CD14-positive monocyte (primary cell): ENCODE data around the gene HS3ST2. TPM values are rescaled to one million over a fixed set of nuclear protein-coding genes. Genes with fewer than 3 reads are reported as not detected.
"Not testable (repeated sequence)": the region's sequence is repeated elsewhere in the genome, so short reads cannot be mapped to it uniquely, and the experiment has no call there.

ENCODE experiments used
- DNase-seq, 3 donors: peaks; one replicate each; pipeline ENCODE4 v3.0.0-alpha.2; 2011 to 2022
- H2AFZ ChIP-seq: 2 replicates; pipeline ENCODE4 v1.6.0; 2012; ENCODE audit warnings: mild to moderate bottlenecking, low read depth, low read length, inconsistent platforms; ENCODE audit not compliant: insufficient read depth, poor library complexity, severe bottlenecking
- H3K27ac ChIP-seq, 2 donors: 1 replicate in 1 of 2; 2 replicates in 1 of 2; pipeline ENCODE4 v1.5.1; 2012 to 2013; ENCODE audit warnings: low read length in 2 of 2, control low read depth in 1 of 2, inconsistent platforms in 1 of 2, low read depth in 1 of 2, mild to moderate bottlenecking in 1 of 2
- H3K27me3 ChIP-seq, 2 donors: one replicate each; pipeline versions ENCODE4 v1.6.0 to v1.6.1; 2011 to 2013; ENCODE audit warnings: low read length in 2 of 2; ENCODE audit not compliant: control insufficient read depth in 2 of 2, insufficient read depth in 2 of 2
- H3K36me3 ChIP-seq, 2 donors: replicated peaks in 1 of 2; 1 replicate in 1 of 2; 2 replicates in 1 of 2; pipeline versions ENCODE4 v1.5.1 to v1.6.1; 2012 to 2013; ENCODE audit warnings: low read length in 2 of 2, control low read depth in 1 of 2, inconsistent platforms in 1 of 2, mild to moderate bottlenecking in 1 of 2; ENCODE audit not compliant: insufficient read depth in 2 of 2, control insufficient read depth in 1 of 2
- H3K4me1 ChIP-seq, 2 donors: 1 replicate in 1 of 2; 2 replicates in 1 of 2; pipeline versions ENCODE4 v1.5.1 to v1.6.1; 2012 to 2013; ENCODE audit warnings: low read length in 2 of 2, control low read depth in 1 of 2, inconsistent platforms in 1 of 2, mild to moderate bottlenecking in 1 of 2, moderate library complexity in 1 of 2; ENCODE audit not compliant: insufficient read depth in 2 of 2, control insufficient read depth in 1 of 2
- H3K4me2 ChIP-seq: replicated peaks from 2 replicates; pipeline ENCODE3; 2012; ENCODE audit warnings: low read length, moderate library complexity, mild to moderate bottlenecking; ENCODE audit not compliant: poor library complexity, severe bottlenecking; ENCODE audit errors: extremely low read depth
- H3K4me3 ChIP-seq, 3 experiments: fragments of 200-600 bp in 1 of 3; sonication (generic) in 1 of 3; replicated peaks in 1 of 3; 1 replicate in 2 of 3; 2 replicates in 1 of 3; pipeline ENCODE4 v1.5.1; 2011 to 2013; ENCODE audit warnings: low read length in 3 of 3, mild to moderate bottlenecking in 3 of 3, control low read depth in 2 of 3, low read depth in 2 of 3, inconsistent platforms in 1 of 3, moderate library complexity in 1 of 3
- H3K79me2 ChIP-seq: 2 replicates; pipeline ENCODE4 v1.6.0; 2012; ENCODE audit warnings: mild to moderate bottlenecking, control low read depth, inconsistent platforms, low read length, moderate library complexity; ENCODE audit not compliant: insufficient read depth
- H3K9ac ChIP-seq: 2 replicates; pipeline ENCODE4 v1.6.0; 2017; ENCODE audit warnings: low read length, mild to moderate bottlenecking; ENCODE audit not compliant: insufficient read depth, poor library complexity, severe bottlenecking
- H3K9me3 ChIP-seq, 2 donors: replicated peaks in 1 of 2; 1 replicate in 1 of 2; 2 replicates in 1 of 2; pipeline versions ENCODE4 v1.5.1 to v1.6.1; 2012 to 2013; ENCODE audit warnings: low read length in 2 of 2, control low read depth in 1 of 2; ENCODE audit not compliant: control insufficient read depth in 1 of 2, insufficient read depth in 1 of 2
- H4K20me1 ChIP-seq: 2 replicates; pipeline ENCODE4 v1.6.0; 2012; ENCODE audit warnings: mild to moderate bottlenecking, low read length, control low read depth, moderate library complexity; ENCODE audit not compliant: insufficient read depth
- H3K27ac Mint-ChIP-seq, 7 donors: one replicate each; pipeline ENCODE4 v1.8.0; 2020; ENCODE audit warnings: mild to moderate bottlenecking in 7 of 7, mixed read lengths in 7 of 7, moderate library complexity in 6 of 7, inconsistent platforms in 2 of 7
- H3K27me3 Mint-ChIP-seq, 3 donors: one replicate each; pipeline ENCODE4 v1.8.0; 2021 to 2022; ENCODE audit warnings: low read depth in 3 of 3, mild to moderate bottlenecking in 3 of 3, mixed read lengths in 3 of 3, moderate library complexity in 3 of 3, inconsistent platforms in 1 of 3
- H3K36me3 Mint-ChIP-seq, 2 donors: one replicate each; pipeline ENCODE4 v1.8.0; 2020; ENCODE audit warnings: mixed read lengths in 2 of 2, inconsistent platforms in 1 of 2, mild to moderate bottlenecking in 1 of 2
- H3K4me1 Mint-ChIP-seq: one replicate; pipeline ENCODE4 v1.8.0; 2020; ENCODE audit warnings: mild to moderate bottlenecking, mixed read lengths
- H3K4me3 Mint-ChIP-seq, 2 donors: one replicate each; pipeline ENCODE4 v1.8.0; 2020; ENCODE audit warnings: mild to moderate bottlenecking in 2 of 2, mixed read lengths in 2 of 2, moderate library complexity in 1 of 2
- H3K9me3 Mint-ChIP-seq, 7 donors: one replicate each; pipeline ENCODE4 v1.8.0; 2020 to 2022; ENCODE audit warnings: mixed read lengths in 7 of 7, mild to moderate bottlenecking in 6 of 7, moderate library complexity in 6 of 7, inconsistent platforms in 2 of 7
- CTCF ChIP-seq: fragments of 200-600 bp; IDR thresholded peaks from one replicate; pipeline ENCODE4 v1.8.0; 2022; ENCODE audit warnings: antibody characterized with exemption, mild to moderate bottlenecking
- WGBS: methylation state at CpG from one replicate; pipeline ENCODE4 v1.1.5; 2013; ENCODE audit warnings: missing lambda C conversion rate; ENCODE audit not compliant: insufficient coverage; 5-methylcytosine and 5-hydroxymethylcytosine counted together
- intact Hi-C, 2 donors: fragments of 100-400 bp; cut with micrococcal nuclease; formaldehyde crosslinking; loops; one replicate each; pipeline versions ENCODE4 v1.15.0 to v1.15.1; 2023
- polyA plus RNA-seq, 3 donors: library from polyadenylated mRNA; depleted of rRNA in 1 of 3; unstranded in 2 of 3; stranded (reverse) in 1 of 3; fragments of 300-500 nt in 2 of 3; fragments of >200 nt in 1 of 3; fragmentation: Illumina TruSeq in 2 of 3; gene quantifications; 1 replicate in 2 of 3; 2 replicates in 1 of 3; pipeline ENCODE4 v1.2.3, GENCODE V29; 2012 to 2021

HS3ST2 gene
- polyA plus RNA-seq, 3 donors = not detected

- Histone ChIP-seq H3K27ac (no peak overlapping the region), H3K9me3 (peaks cover 11 to 17% of the 10 kb centered on the region in 2 donors), H3K4me1 (peaks cover 6 to 9% of the 10 kb centered on the region in 2 donors), H3K79me2 (no peaks in the 10 kb centered on the region), H3K27me3 (peaks cover 44 to 51% of the 10 kb centered on the region in 2 donors), H3K36me3 (no peaks in the 10 kb centered on the region), H4K20me1 (no peaks in the 10 kb centered on the region), H2AFZ (no peak overlapping the region), H3K9ac (no peak overlapping the region), H3K4me2 (no peak overlapping the region), H3K4me3 (no peak overlapping the region)
- Mint-ChIP-seq H3K9me3 (peaks cover 2 to 15% (median 12%) of the 10 kb centered on the region in 7 donors), H3K4me1 (peaks cover 7% of the 10 kb centered on the region), H3K36me3 (peaks cover 0 to 5% of the 10 kb centered on the region in 2 donors), H3K27me3 (peaks cover 43 to 60% (median 48%) of the 10 kb centered on the region in 3 donors), H3K27ac (no peak overlapping the region), H3K4me3 (no peak overlapping the region)
- DNase-seq = peak in 1 of 3 donors; percentile 9
- no peak for TF ChIP-seq CTCF
- intact Hi-C loops = no loop called here
- 83% methylated on average over 6 of the region's 6 CpGs for WGBS
Observed at GRCh38 chr16:22816475-22816874, 2.5 kb downstream of the HS3ST2 start.

- H3K79me2 ChIP-seq, H3K4me1 Mint-ChIP-seq, H3K4me3 ChIP-seq, H3K36me3 ChIP-seq, DNase-seq, H3K4me2 ChIP-seq, intact Hi-C loops, H3K4me1 ChIP-seq, H3K9ac ChIP-seq, H3K27ac ChIP-seq, H4K20me1 ChIP-seq, H3K36me3 Mint-ChIP-seq, H3K4me3 Mint-ChIP-seq, H3K27ac Mint-ChIP-seq, H3K9me3 ChIP-seq, H2AFZ ChIP-seq: not testable (repeated sequence)
- peaks cover 0 to 12% (median 8%) of the 10 kb centered on the region in 7 donors for H3K9me3 Mint-ChIP-seq
- H3K27me3 ChIP-seq = peaks cover 25 to 30% of the 10 kb centered on the region in 2 donors
- H3K27me3 Mint-ChIP-seq = peaks cover 28 to 40% (median 35%) of the 10 kb centered on the region in 3 donors
Observed at GRCh38 chr16:22818736-22819135, 4.8 kb downstream of the HS3ST2 start.
